Ramos (cell line): ENCODE data around the gene CDH20.

Experiments
- in situ Hi-C: fragments of 300-500 bp; cut with MboI; formaldehyde crosslinking; loops from one replicate; pipeline ENCODE4 v1.14.3; 2022; ENCODE audit warnings: low sequenced_read_pairs; ENCODE audit not compliant: unreplicated experiment

The CDH20 gene

DNA sequence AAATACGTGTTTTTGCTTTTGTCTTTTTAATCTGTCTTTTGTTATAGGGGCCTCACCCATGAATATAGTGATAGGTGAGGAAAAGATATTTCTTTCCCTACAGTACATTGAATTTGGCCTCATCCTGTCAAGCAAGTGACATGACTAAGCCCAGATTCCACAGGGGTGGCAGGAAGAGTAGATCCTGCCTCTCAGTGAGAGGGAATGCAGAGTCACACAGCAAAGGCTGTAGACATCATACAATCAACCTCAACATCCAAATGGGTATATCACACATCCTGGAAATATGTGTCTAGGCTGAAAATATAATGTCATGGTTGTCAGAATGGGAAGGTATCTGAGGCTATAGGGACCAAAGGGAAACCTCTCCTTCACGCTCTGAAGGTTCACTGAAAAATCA, 269.6 kb downstream of the CDH20 start:
- in situ Hi-C loops: no loop called here
